GM12873 (cell line): ENCODE data around the gene RPL26.

Experiments
- TF ChIP-seq, protein P1 (sequence below): IDR thresholded peaks from 2 replicates; pipeline ENCODE4 v1.5.1; 2012; ENCODE audit warnings: low read depth, mild to moderate bottlenecking, moderate library complexity, low read length, control low read depth; ENCODE audit not compliant: insufficient read depth; ENCODE audit errors: missing control alignments

Gene RPL26

GRCh38 chr17:8372422-8372821 is 10.6 kb downstream of the RPL26 start:
- TF ChIP-seq, protein P1, sequence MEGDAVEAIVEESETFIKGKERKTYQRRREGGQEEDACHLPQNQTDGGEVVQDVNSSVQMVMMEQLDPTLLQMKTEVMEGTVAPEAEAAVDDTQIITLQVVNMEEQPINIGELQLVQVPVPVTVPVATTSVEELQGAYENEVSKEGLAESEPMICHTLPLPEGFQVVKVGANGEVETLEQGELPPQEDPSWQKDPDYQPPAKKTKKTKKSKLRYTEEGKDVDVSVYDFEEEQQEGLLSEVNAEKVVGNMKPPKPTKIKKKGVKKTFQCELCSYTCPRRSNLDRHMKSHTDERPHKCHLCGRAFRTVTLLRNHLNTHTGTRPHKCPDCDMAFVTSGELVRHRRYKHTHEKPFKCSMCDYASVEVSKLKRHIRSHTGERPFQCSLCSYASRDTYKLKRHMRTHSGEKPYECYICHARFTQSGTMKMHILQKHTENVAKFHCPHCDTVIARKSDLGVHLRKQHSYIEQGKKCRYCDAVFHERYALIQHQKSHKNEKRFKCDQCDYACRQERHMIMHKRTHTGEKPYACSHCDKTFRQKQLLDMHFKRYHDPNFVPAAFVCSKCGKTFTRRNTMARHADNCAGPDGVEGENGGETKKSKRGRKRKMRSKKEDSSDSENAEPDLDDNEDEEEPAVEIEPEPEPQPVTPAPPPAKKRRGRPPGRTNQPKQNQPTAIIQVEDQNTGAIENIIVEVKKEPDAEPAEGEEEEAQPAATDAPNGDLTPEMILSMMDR = no peak

GRCh38 chr17:8371786-8372185 is 11.2 kb downstream of the RPL26 start:
- TF ChIP-seq, protein P1 = no peak

- TF ChIP-seq, protein P1 = no peak
These were observed 13.0 kb downstream of the RPL26 start for GRCh38 chr17:8369944-8370343.

DNA sequence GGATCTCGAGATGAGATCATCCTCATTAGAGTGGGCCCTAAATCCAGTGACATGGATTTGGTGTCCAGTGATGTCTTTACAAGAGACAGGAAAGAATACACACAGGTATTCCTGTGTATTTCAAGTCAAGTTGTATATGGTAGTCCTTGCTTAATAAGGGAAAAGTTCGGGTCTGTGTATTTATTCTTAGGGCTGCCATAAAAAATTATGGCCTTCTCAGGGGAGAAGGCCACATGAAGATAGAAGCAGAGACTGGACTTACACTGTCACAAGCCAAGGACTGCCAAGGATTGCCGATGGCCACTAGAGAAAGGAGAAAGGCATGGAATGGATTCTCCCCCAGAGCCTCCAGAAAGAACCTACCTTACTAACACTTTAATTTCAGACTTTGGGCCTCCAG is 14.8 kb downstream of the RPL26 start:
- TF ChIP-seq, protein P1 = no peak

DNA sequence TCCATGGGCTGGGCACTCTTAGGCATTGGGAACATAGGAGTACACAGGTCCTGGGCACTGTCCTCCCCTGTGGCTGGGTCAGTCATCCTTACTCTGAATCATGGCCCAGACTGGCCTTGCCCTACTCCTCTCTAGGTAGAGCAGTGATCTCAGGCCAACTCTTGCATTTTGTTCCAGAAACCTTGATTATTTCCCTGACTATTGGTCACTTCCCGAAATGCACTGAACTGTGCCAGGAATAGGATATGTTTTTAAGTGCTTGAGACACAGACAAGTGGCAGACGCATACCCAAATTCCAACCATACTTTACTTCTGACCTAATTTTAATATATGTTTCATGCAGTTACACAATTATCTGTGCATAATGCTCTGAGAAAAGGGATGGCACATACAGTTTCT is 16.8 kb downstream of the RPL26 start:
- TF ChIP-seq, protein P1 = no peak

DNA sequence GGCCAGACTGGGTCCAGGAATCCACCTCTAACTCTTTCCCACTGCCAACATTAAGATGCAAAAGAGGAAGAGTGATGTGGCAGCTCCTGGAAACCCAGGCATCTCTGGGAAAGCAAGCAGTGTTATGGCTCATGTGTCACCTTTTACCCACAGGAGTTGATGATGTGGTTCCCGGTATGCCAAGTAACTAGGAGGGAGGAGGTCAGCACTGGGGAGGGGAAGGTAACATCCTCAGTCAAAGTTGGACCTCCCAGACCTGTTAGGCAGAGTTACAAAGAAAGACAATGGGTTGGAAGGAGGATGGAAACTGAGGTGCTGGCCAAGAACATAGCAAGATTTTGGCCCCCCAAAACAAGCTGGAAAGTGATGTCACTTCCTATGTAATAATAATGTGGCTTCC is 17.9 kb downstream of the RPL26 start:
- TF ChIP-seq, protein P1 = no peak

DNA sequence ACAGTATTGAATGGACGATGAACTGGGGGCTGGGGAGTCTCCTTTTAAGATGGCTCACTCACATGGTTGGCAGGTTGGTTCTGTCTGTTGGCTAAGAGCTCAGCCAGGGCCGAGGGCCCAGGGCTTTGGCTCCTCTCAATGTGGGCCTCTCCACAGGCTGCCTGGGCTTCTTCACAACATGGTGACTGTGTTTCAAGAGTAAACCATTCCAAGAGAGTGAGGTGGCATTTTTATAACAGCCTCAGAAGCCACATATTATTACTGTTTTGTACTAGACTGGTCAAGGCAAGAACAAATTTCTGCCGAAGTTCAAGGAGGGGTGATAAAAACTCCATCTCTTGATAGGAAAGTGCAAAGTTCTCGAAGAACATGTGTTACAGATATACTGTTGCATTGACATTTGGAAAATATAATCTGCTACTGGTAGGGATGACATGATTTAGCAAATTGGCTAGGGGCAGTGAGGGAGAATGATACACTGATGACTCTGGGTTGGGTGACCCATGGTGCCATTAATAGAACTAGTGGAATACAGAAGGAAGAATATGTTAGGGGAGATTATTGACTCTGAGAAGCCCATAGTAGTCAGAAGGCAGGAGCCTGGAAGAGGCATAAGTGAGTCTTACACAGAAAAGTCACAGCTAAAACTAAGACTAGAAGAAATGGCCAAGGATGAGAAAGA is 20.2 kb downstream of the RPL26 start:
- TF ChIP-seq, protein P1 = no peak
